ENCODE results near the gene BTBD6.

Gene BTBD6

DNA sequence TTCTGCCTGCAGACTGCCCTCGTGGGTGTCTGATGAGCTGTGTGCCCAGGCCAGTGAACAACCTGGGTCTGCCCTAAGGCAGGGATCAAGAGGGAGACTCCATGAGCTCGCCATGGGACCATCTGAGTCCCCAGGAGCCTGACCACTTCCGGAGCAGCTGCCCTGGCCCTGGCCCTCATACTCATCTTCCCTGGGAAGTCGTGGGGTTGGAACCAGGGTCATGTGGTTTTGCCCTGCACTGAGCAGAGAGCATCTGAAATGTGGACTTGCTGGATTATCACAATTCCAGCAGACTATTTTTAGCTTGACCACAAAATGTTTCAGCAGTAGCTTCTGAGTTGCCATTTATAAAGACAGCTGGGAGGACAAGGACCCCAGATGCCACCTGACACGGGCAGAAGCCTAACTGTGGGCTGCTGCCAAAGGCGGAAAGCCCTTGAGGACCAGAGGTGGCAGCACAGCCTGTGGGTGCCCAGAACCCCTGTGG lies 6.7 kb downstream of the BTBD6 start:
- H3K27me3 ChIP-seq (replicated peaks; ENCODE audit: control insufficient read depth, insufficient read depth, low read length) = no peaks in the 10 kb centered on the region
- H3K4me3 ChIP-seq (replicated peaks; ENCODE audit: low read depth, low read length) = no peak overlapping the region
- peaks cover 15% of the 10 kb centered on the region for H3K36me3 ChIP-seq (ENCODE audit: control insufficient read depth, insufficient read depth, low read length)
- TF ChIP-seq, protein P1, sequence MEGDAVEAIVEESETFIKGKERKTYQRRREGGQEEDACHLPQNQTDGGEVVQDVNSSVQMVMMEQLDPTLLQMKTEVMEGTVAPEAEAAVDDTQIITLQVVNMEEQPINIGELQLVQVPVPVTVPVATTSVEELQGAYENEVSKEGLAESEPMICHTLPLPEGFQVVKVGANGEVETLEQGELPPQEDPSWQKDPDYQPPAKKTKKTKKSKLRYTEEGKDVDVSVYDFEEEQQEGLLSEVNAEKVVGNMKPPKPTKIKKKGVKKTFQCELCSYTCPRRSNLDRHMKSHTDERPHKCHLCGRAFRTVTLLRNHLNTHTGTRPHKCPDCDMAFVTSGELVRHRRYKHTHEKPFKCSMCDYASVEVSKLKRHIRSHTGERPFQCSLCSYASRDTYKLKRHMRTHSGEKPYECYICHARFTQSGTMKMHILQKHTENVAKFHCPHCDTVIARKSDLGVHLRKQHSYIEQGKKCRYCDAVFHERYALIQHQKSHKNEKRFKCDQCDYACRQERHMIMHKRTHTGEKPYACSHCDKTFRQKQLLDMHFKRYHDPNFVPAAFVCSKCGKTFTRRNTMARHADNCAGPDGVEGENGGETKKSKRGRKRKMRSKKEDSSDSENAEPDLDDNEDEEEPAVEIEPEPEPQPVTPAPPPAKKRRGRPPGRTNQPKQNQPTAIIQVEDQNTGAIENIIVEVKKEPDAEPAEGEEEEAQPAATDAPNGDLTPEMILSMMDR (IDR thresholded peaks at IDR 0.05; ENCODE audit: insufficient read depth, low read length, poor library complexity, severe bottlenecking) = no peak
- DNase-seq (ENCODE audit: extremely low read depth, insufficient read length) = no peak

DNA sequence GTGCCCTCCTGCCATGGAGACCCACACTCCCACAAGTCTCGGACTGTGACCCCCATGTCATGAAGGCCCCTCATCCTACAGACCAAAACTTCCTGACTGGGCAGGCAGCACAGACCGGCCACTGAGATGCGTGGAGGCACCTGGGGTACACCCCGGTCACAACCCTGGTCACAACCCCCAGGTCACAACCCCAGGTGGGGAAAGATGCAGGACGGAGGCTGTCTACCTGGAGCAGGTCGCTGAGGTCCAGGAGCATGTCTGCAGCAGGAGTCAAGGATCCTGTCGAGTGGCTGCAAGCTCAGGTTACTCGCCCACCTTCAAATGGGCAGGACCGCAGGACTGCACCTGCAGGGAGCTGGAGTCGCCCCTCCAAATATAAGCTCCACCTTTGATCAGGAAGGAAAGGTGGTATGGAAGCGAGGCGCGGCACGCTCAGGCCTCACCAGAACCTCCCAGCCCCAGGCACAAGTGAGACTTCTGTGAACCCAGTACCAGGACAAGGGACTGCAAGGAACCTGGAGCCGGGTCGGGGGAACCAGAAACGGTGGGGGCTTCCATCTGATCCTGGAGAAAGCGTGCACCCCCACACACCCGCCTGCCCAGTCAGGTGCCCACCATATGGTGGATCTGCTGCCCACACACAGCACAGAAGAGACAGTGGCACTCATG lies 8.1 kb downstream of the BTBD6 start:
- TF ChIP-seq, protein P1 (IDR thresholded peaks at IDR 0.05; ENCODE audit: insufficient read depth, low read length, poor library complexity, severe bottlenecking) = no peak
- DNase-seq (ENCODE audit: extremely low read depth, insufficient read length) = no peak
- H3K4me3 ChIP-seq (replicated peaks; ENCODE audit: low read depth, low read length) = no peak overlapping the region
- H3K27me3 ChIP-seq (replicated peaks; ENCODE audit: control insufficient read depth, insufficient read depth, low read length) = no peaks in the 10 kb centered on the region
- H3K36me3 ChIP-seq (ENCODE audit: control insufficient read depth, insufficient read depth, low read length) = peaks cover 7% of the 10 kb centered on the region

DNA sequence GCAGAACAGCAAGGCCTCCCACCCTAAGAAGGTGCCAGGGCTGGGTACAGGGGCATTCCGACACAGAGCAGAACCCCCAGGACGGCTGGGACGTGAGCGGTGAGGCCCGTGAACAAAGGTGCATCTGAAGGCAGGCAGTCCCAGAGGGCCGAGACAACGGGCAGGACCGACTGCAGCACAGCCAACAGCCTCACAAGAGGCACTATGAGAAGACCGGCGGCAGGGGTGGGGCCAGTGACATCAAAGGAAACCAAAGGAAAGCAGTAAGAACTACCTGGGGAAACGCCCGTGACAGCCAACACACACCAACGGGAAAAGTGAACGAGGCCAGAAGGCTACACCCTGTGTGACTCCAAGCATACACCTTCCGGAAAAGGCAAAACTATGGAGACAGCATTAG lies 9.1 kb downstream of the BTBD6 start:
- Histone ChIP-seq H3K27me3 (replicated peaks; ENCODE audit: control insufficient read depth, insufficient read depth, low read length) (no peaks in the 10 kb centered on the region), H3K4me3 (replicated peaks; ENCODE audit: low read depth, low read length) (no peak overlapping the region), H3K36me3 (ENCODE audit: control insufficient read depth, insufficient read depth, low read length) (peaks cover 2% of the 10 kb centered on the region)
- DNase-seq (ENCODE audit: extremely low read depth, insufficient read length) = no peak
- TF ChIP-seq, protein P1 (IDR thresholded peaks at IDR 0.05; ENCODE audit: insufficient read depth, low read length, poor library complexity, severe bottlenecking) = no peak

DNA sequence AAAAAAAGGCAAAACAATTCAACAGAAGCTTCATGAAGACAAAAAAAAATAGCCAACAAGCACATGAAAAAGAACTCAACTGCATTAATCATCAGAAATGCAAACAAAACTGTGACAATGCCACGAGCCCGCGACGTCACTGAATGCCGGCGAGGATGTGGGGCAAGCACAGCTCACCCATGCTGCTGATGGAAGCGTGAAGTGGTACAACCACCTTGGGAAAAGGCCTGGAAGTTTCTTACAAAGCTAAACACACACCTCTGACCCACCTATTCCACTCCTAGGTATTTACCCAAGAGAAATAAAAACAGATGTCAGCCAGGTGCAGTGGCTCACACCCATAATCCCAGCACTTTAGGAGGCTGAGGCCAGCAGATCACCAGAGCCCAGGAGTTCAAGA lies 10.5 kb downstream of the BTBD6 start:
- TF ChIP-seq, protein P1 (IDR thresholded peaks at IDR 0.05; ENCODE audit: insufficient read depth, low read length, poor library complexity, severe bottlenecking) = no peak
- Histone ChIP-seq H3K27me3 (replicated peaks; ENCODE audit: control insufficient read depth, insufficient read depth, low read length) (no peaks in the 10 kb centered on the region), H3K4me3 (replicated peaks; ENCODE audit: low read depth, low read length) (no peak overlapping the region), H3K36me3 (ENCODE audit: control insufficient read depth, insufficient read depth, low read length) (peaks cover 2% of the 10 kb centered on the region)
- no peak for DNase-seq (ENCODE audit: extremely low read depth, insufficient read length)

DNA sequence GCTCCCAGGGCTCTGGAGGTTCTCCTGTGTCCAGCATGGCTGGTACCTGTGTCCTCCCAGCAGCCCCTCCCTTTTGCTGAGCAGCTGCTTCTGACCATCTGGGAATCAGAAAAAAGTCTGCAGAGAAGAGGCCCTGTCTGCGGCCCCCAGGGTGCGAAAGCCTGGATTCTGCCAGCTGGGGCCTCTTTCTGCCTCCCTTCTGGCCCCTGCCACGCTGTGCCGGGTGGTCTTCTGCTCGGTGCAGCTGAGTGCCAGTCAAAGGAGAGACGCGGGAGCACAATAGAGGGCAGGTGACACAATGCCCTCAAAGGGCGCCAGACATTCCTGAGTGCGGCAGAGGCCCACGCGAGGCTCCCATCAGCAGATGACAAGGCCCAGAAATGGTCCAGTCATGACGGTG lies 12.6 kb downstream of the BTBD6 start:
- TF ChIP-seq, protein P1 (IDR thresholded peaks at IDR 0.05; ENCODE audit: insufficient read depth, low read length, poor library complexity, severe bottlenecking) = no peak
- no peak for DNase-seq (ENCODE audit: extremely low read depth, insufficient read length)
- H3K27me3 ChIP-seq (replicated peaks; ENCODE audit: control insufficient read depth, insufficient read depth, low read length) = no peaks in the 10 kb centered on the region
- H3K4me3 ChIP-seq (replicated peaks; ENCODE audit: low read depth, low read length) = no peak overlapping the region
- H3K36me3 ChIP-seq (ENCODE audit: control insufficient read depth, insufficient read depth, low read length) = peaks cover 2% of the 10 kb centered on the region

Measured in GM06990 (cell line).